Panc1 (cell line): ENCODE measurements around the gene SHISA5. TPM values are rescaled to one million over a fixed set of nuclear protein-coding genes. Genes with fewer than 3 reads are reported as not detected.

Experiments
- ATAC-seq: fragments of 200-7000 bp; cut with Tn5 transposase; 2 replicates; pipeline ENCODE4 v1.9.1; 2020; ENCODE audit warnings: mild to moderate bottlenecking, moderate library complexity
- BruUV-seq: library from RNA; stranded (reverse); fragments of 400-500 nt; replicated peaks from 2 replicates; lab custom pipeline; 2021; lab: Mats Ljungman, UMichigan
- CTCF ChIA-PET: fragments of 300-600 bp; sonication (Branson Sonifier 250); formaldehyde crosslinking; loops from one replicate; lab custom pipeline; 2022; ENCODE audit warnings: antibody characterized with exemption; lab: Charles Lee
- POLR2A ChIA-PET: fragments of 300-600 bp; sonication (Branson Sonifier 250); formaldehyde crosslinking; loops from one replicate; lab custom pipeline; 2022; ENCODE audit warnings: antibody characterized with exemption; lab: Charles Lee
- DNase-seq: peaks from one replicate; pipeline ENCODE4 v3.0.0-alpha.2; 2010; ENCODE audit warnings: low read depth, low spot score
- H3K27ac ChIP-seq: 2 replicates; pipeline ENCODE4 v1.5.1; 2011; ENCODE audit warnings: mild to moderate bottlenecking, low read length, inconsistent platforms
- H3K27me3 ChIP-seq: fragments of 200-500 bp; sonication (Bioruptor generic); 2 replicates; pipeline ENCODE4 v1.6.0; 2014; ENCODE audit warnings: low read length, inconsistent platforms; ENCODE audit not compliant: control insufficient read depth, insufficient read depth
- H3K36me3 ChIP-seq: fragments of 200-500 bp; sonication (Bioruptor generic); 2 replicates; pipeline ENCODE4 v1.5.1; 2014; ENCODE audit warnings: inconsistent platforms, mild to moderate bottlenecking, low read length, moderate library complexity; ENCODE audit not compliant: control insufficient read depth, insufficient read depth
- H3K4me1 ChIP-seq: 2 replicates; pipeline ENCODE4 v1.5.1; 2011; ENCODE audit warnings: inconsistent platforms, mild to moderate bottlenecking, low read length, moderate library complexity; ENCODE audit not compliant: control insufficient read depth, insufficient read depth
- H3K4me3 ChIP-seq, 2 experiments: 2 replicates each; pipeline ENCODE4 v1.5.1; 2011 to 2012; ENCODE audit warnings: low read depth in 2 of 2, low read length in 2 of 2, mild to moderate bottlenecking in 2 of 2, inconsistent platforms in 1 of 2, moderate library complexity in 1 of 2
- H3K9me3 ChIP-seq: fragments of 200-500 bp; sonication (Bioruptor generic); 2 replicates; pipeline ENCODE4 v1.5.1; 2014; ENCODE audit warnings: low read depth, mild to moderate bottlenecking, inconsistent platforms, low read length, moderate library complexity; ENCODE audit not compliant: control insufficient read depth, insufficient read depth
- CTCF ChIP-seq: fragments of 450-650 bp; IDR thresholded peaks from 2 replicates; pipeline ENCODE4 v1.5.1; 2017; ENCODE audit warnings: mild to moderate bottlenecking
- POLR2AphosphoS5 ChIP-seq: IDR thresholded peaks from 2 replicates; pipeline ENCODE4 v1.6.1; 2012; ENCODE audit warnings: mild to moderate bottlenecking, low read depth, low read length, moderate library complexity
- REST ChIP-seq, 2 experiments: IDR thresholded peaks; 2 replicates each; pipeline ENCODE4 v1.6.1; 2011 to 2012; ENCODE audit warnings: low read depth in 2 of 2, control low read depth in 1 of 2, low read length in 1 of 2, mild to moderate bottlenecking in 1 of 2, moderate library complexity in 1 of 2; ENCODE audit not compliant: insufficient read depth in 1 of 2
- SIN3A ChIP-seq: IDR thresholded peaks from 2 replicates; pipeline ENCODE4 v1.6.1; 2012; ENCODE audit warnings: low read depth, mild to moderate bottlenecking, low read length, moderate library complexity, borderline replicate concordance; ENCODE audit not compliant: insufficient read depth
- TCF7L2 ChIP-seq: IDR thresholded peaks from 2 replicates; pipeline ENCODE4 v1.6.1; 2011; ENCODE audit warnings: mild to moderate bottlenecking, low read depth, low read length, inconsistent platforms
- in situ Hi-C: cut with HindIII; loops from 2 replicates; pipeline ENCODE4 v1.10.0; 2016; ENCODE audit warnings: low sequenced_read_pairs, low pct_unique_long_range_greater_than_20kb
- intact Hi-C: fragments of 100-400 bp; cut with micrococcal nuclease; formaldehyde crosslinking; loops from one replicate; pipeline ENCODE4 v1.10.0; 2022; ENCODE audit not compliant: unreplicated experiment
- total RNA-seq: library from RNA; stranded (reverse); gene quantifications from one replicate; pipeline ENCODE4 v1.2.1, GENCODE V29; 2021; ENCODE audit not compliant: unreplicated experiment

Gene SHISA5
- total RNA-seq, 1 experiment from 2014 or later = 122 TPM

GRCh38 chr3:48518638-48519276 is 14.8 kb upstream of the SHISA5 start:
- H3K9me3 ChIP-seq = no peaks in the 10 kb centered on the region
- POLR2A ChIA-PET = no interaction called here
- in situ Hi-C loops (no loop called here), intact Hi-C loops (no loop called here)
- H3K4me1 ChIP-seq = no peaks in the 10 kb centered on the region
- no peaks in the 10 kb centered on the region for H3K36me3 ChIP-seq
- H3K27me3 ChIP-seq = no peaks in the 10 kb centered on the region
- no peak overlapping the region for H3K4me3 ChIP-seq
- CTCF ChIA-PET = no interaction called here
- TF ChIP-seq POLR2AphosphoS5 (no peak), REST (IDR thresholded peaks at IDR 0.05; ENCODE audit: insufficient read depth in 1 of 2, low read depth in 2 of 2, low read length in 1 of 2) (no peak), TCF7L2 (no peak), CTCF (no peak), SIN3A (no peak)
- ATAC-seq = 0 out of 2 replicates have a peak, but pooled peaks have one; percentile 45
- BruUV-seq = no TSS peak
- H3K27ac ChIP-seq = no peak overlapping the region
- DNase-seq = no peak

GRCh38 chr3:48518069-48518468 is 14.1 kb upstream of the SHISA5 start:
- ATAC-seq = 0 out of 2 replicates have a peak, but pooled peaks have one; percentile 26
- Histone ChIP-seq H3K4me1 (no peaks in the 10 kb centered on the region), H3K36me3 (no peaks in the 10 kb centered on the region), H3K9me3 (no peaks in the 10 kb centered on the region), H3K27me3 (no peaks in the 10 kb centered on the region), H3K27ac (no peak overlapping the region), H3K4me3 (no peak overlapping the region)
- in situ Hi-C loops (no loop called here), intact Hi-C loops (no loop called here)
- BruUV-seq = TSS peak; percentile 55
- ChIA-PET CTCF (no interaction called here), POLR2A (no interaction called here)
- no peak for DNase-seq
- no peak for TF ChIP-seq POLR2AphosphoS5
- TF ChIP-seq REST (IDR thresholded peaks at IDR 0.05; ENCODE audit: insufficient read depth in 1 of 2, low read depth in 2 of 2, low read length in 1 of 2) = no peak
- no peak for TF ChIP-seq SIN3A
- TF ChIP-seq TCF7L2 = no peak
- TF ChIP-seq CTCF = no peak
